Measurements from ENCODE around the gene TMEM192.

The TMEM192 gene

DNA sequence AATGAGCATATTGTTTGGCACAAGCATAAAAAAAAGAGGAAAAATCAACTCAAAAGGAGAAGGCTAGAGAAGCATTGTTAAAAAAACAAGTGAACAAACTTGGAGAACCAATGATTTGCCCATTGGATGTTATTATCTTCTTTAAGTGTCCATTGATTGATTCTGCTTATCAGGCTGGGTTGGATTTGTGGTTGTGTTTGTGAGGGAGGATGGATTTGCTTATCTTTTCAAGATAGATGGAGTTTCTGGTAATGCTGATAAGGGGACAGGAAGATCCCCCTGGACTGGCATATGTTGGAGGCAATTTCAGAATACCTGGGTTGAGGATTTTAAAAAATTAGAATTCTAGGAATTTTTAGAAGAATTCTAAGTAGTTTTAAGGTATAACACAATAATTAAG is 41.8 kb upstream of the TMEM192 start:
- no peak overlapping the region for H3K27ac ChIP-seq (ENCODE audit: low read length)
- H3K4me3 ChIP-seq (ENCODE audit: low read length), result no peak overlapping the region
- H3K9me2 ChIP-seq (replicated peaks; ENCODE audit: insufficient read depth, low read length), result no peaks in the 10 kb centered on the region
- H3K9me3 ChIP-seq (replicated peaks; ENCODE audit: insufficient read depth, low read length), result no peaks in the 10 kb centered on the region
- no peaks in the 10 kb centered on the region for H3K79me2 ChIP-seq (ENCODE audit: low read length)
- H3K27me3 ChIP-seq (replicated peaks; ENCODE audit: insufficient read depth, low read length), result no peaks in the 10 kb centered on the region
- H3K9ac ChIP-seq (ENCODE audit: low read length), result no peak overlapping the region
- no peaks in the 10 kb centered on the region for H4K20me1 ChIP-seq (ENCODE audit: insufficient read depth, low read length)
- TF ChIP-seq EZH2phosphoT487 (IDR thresholded peaks at IDR 0.05; ENCODE audit: low read length), result no peak
- no peak for TF ChIP-seq CTCF (IDR thresholded peaks at IDR 0.05; ENCODE audit: low read length)
- TF ChIP-seq EZH2 (optimal IDR thresholded peaks at IDR 0.05; ENCODE audit: low read depth, low read length), result no peak
- H3K36me3 ChIP-seq (replicated peaks; ENCODE audit: insufficient read depth, low read length), result no peaks in the 10 kb centered on the region
- no peaks in the 10 kb centered on the region for H3F3A ChIP-seq (ENCODE audit: insufficient read depth, low read length)
- H3K4me1 ChIP-seq (ENCODE audit: low read length), result no peaks in the 10 kb centered on the region
- no peak overlapping the region for H2AFZ ChIP-seq (ENCODE audit: low read length)
- no peak for DNase-seq
- no peak overlapping the region for H3K4me2 ChIP-seq (ENCODE audit: low read depth, low read length)

GRCh38 chr4:165152527-165152926 is 39.9 kb upstream of the TMEM192 start:
- DNase-seq, result no peak
- H3K36me3 ChIP-seq (replicated peaks; ENCODE audit: insufficient read depth, low read length), result no peaks in the 10 kb centered on the region
- H3K9me3 ChIP-seq (replicated peaks; ENCODE audit: insufficient read depth, low read length), result no peaks in the 10 kb centered on the region
- no peaks in the 10 kb centered on the region for H3K79me2 ChIP-seq (ENCODE audit: low read length)
- TF ChIP-seq EZH2phosphoT487 (IDR thresholded peaks at IDR 0.05; ENCODE audit: low read length) (no peak), CTCF (IDR thresholded peaks at IDR 0.05; ENCODE audit: low read length) (no peak), EZH2 (optimal IDR thresholded peaks at IDR 0.05; ENCODE audit: low read depth, low read length) (no peak)
- no peaks in the 10 kb centered on the region for H3F3A ChIP-seq (ENCODE audit: insufficient read depth, low read length)
- H3K27me3 ChIP-seq (replicated peaks; ENCODE audit: insufficient read depth, low read length), result no peaks in the 10 kb centered on the region
- H3K4me1 ChIP-seq (ENCODE audit: low read length), result no peaks in the 10 kb centered on the region
- no peaks in the 10 kb centered on the region for H3K9me2 ChIP-seq (replicated peaks; ENCODE audit: insufficient read depth, low read length)
- H3K27ac ChIP-seq (ENCODE audit: low read length), result no peak overlapping the region
- H2AFZ ChIP-seq (ENCODE audit: low read length), result no peak overlapping the region
- no peak overlapping the region for H3K9ac ChIP-seq (ENCODE audit: low read length)
- no peak overlapping the region for H3K4me3 ChIP-seq (ENCODE audit: low read length)
- H4K20me1 ChIP-seq (ENCODE audit: insufficient read depth, low read length), result no peaks in the 10 kb centered on the region
- no peak overlapping the region for H3K4me2 ChIP-seq (ENCODE audit: low read depth, low read length)

DNA sequence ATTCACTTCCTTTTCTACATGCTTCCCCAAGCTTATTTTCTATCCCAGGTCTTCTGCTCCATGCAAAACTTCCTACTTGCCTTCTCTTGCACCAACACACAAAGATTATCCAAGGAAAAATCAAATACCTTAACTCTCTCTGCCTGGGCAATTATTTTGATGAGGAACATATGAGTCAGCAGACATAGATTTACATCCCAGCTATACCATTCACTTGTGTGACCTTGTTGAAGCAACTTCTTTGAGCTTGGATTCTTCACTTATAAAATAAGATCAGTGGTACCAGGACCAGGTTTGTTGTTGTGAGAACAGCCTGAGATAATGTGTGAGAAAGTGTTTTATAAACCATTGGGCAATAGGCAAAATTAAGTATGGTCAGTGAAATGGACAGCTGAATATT is 39.1 kb upstream of the TMEM192 start:
- H3K27ac ChIP-seq (ENCODE audit: low read length), result no peak overlapping the region
- no peak for TF ChIP-seq CTCF (IDR thresholded peaks at IDR 0.05; ENCODE audit: low read length)
- no peak for TF ChIP-seq EZH2phosphoT487 (IDR thresholded peaks at IDR 0.05; ENCODE audit: low read length)
- TF ChIP-seq EZH2 (optimal IDR thresholded peaks at IDR 0.05; ENCODE audit: low read depth, low read length), result no peak
- no peak overlapping the region for H3K4me2 ChIP-seq (ENCODE audit: low read depth, low read length)

More for the DNA sequence above, 39.1 kb upstream of the TMEM192 start:
- DNase-seq, result no peak
- Histone ChIP-seq H4K20me1 (ENCODE audit: insufficient read depth, low read length) (no peaks in the 10 kb centered on the region), H3K4me1 (ENCODE audit: low read length) (no peaks in the 10 kb centered on the region), H3F3A (ENCODE audit: insufficient read depth, low read length) (no peaks in the 10 kb centered on the region), H3K27me3 (replicated peaks; ENCODE audit: insufficient read depth, low read length) (no peaks in the 10 kb centered on the region), H3K36me3 (replicated peaks; ENCODE audit: insufficient read depth, low read length) (no peaks in the 10 kb centered on the region), H3K9ac (ENCODE audit: low read length) (no peak overlapping the region), H3K9me3 (replicated peaks; ENCODE audit: insufficient read depth, low read length) (no peaks in the 10 kb centered on the region), H2AFZ (ENCODE audit: low read length) (no peak overlapping the region), H3K9me2 (replicated peaks; ENCODE audit: insufficient read depth, low read length) (no peaks in the 10 kb centered on the region), H3K79me2 (ENCODE audit: low read length) (no peaks in the 10 kb centered on the region), H3K4me3 (ENCODE audit: low read length) (no peak overlapping the region)

All from MM.1S (cell line).